EH (cell line): Measurements from ENCODE around the gene VAPB.
"Not testable (repeated sequence)": the region's sequence is repeated elsewhere in the genome, so short reads cannot be mapped to it uniquely, and the experiment has no call there.

Source experiments
- DNase-seq: peaks from one replicate; pipeline ENCODE4 v3.0.0-alpha.2; 2015; ENCODE audit warnings: low read depth

VAPB gene

GRCh38 chr20:58388882-58389323 lies at the start of gene VAPB:
Gene VAPB (plus strand): TSS chr20:58389229. CDS start chr20:58389460, 231 bp downstream.
- DNase-seq: peak; percentile 96

- DNase-seq: no peak
These were observed 49.3 kb upstream of the VAPB start for GRCh38 chr20:58339741-58340140.

GRCh38 chr20:58340151-58340550 lies 48.9 kb upstream of the VAPB start:
- no peak for DNase-seq

- peak; percentile 52 for DNase-seq
These were observed 48.2 kb upstream of the VAPB start for GRCh38 chr20:58340853-58341252.

GRCh38 chr20:58342104-58342945 lies 46.7 kb upstream of the VAPB start:
- peak; percentile 84 for DNase-seq

- DNase-seq: peak; percentile 70
These were observed 44.3 kb upstream of the VAPB start for GRCh38 chr20:58344741-58345140.

- peak; percentile 82 for DNase-seq
These were observed 39.5 kb upstream of the VAPB start for GRCh38 chr20:58349570-58349969.

GRCh38 chr20:58352468-58352867 lies 36.6 kb upstream of the VAPB start:
- DNase-seq: no peak

GRCh38 chr20:58359441-58359840 lies 29.6 kb upstream of the VAPB start:
- no peak for DNase-seq

GRCh38 chr20:58360936-58361335 lies 28.1 kb upstream of the VAPB start:
- no peak for DNase-seq

GRCh38 chr20:58361481-58362205 lies 27.4 kb upstream of the VAPB start:
- peak; percentile 81 for DNase-seq

GRCh38 chr20:58362206-58362516 lies 26.9 kb upstream of the VAPB start:
- no peak for DNase-seq

- no peak for DNase-seq
These were observed 26.1 kb upstream of the VAPB start for GRCh38 chr20:58362970-58363369.

- DNase-seq: no peak
These were observed 22.2 kb upstream of the VAPB start for GRCh38 chr20:58366866-58367265.

GRCh38 chr20:58372806-58373205 lies 16.2 kb upstream of the VAPB start:
- no peak for DNase-seq

- not testable (repeated sequence) for DNase-seq
These were observed 15.7 kb upstream of the VAPB start for GRCh38 chr20:58373296-58373695.

GRCh38 chr20:58374027-58374850 lies 14.8 kb upstream of the VAPB start:
- DNase-seq: no peak

- DNase-seq: peak; percentile 71
These were observed 13.9 kb upstream of the VAPB start for GRCh38 chr20:58374906-58375758.

GRCh38 chr20:58375759-58376352 lies 13.2 kb upstream of the VAPB start:
- no peak for DNase-seq

GRCh38 chr20:58377017-58377416 lies 12.0 kb upstream of the VAPB start:
- no peak for DNase-seq

GRCh38 chr20:58377766-58378401 lies 11.1 kb upstream of the VAPB start:
- no peak for DNase-seq
